Esophagus squamous epithelium (tissue), 4 donors: ENCODE results near the gene CMTM7.

ENCODE experiments used
- CTCF ChIP-seq, 6 experiments: fragments of 450-650 bp in 4 of 6; fragments of 200-600 bp in 2 of 6; sonication (generic) in 2 of 6; IDR thresholded peaks; one replicate each; pipeline ENCODE4 v1.5.1; 2016 to 2019; ENCODE audit warnings: antibody characterized with exemption in 6 of 6, mild to moderate bottlenecking in 4 of 6, moderate library complexity in 4 of 6
- POLR2A ChIP-seq, 4 donors: fragments of 450-650 bp; IDR thresholded peaks; one replicate each; pipeline ENCODE4 v1.6.1; 2017; ENCODE audit warnings: antibody characterized with exemption in 4 of 4, mild to moderate bottlenecking in 4 of 4, moderate library complexity in 3 of 4

DNA sequence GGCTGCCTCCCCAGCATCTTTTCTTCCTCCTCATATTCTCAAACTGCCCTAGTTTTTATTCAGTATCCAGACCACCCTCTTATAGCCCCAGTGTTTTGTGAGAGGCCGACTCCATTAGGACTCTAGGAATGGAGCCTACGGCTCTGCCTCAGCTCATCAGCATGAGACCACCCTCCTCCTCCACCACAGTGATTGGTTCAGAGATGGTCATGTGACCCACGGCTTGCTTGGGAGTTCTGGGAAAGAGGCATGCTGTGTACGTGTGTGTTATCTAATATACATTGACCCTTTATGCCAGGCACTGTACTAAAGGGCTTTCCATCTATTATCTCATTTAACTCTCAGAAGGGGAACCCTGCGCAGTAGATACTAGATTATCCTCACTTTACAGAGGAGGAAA, 17.8 kb upstream of the CMTM7 start:
- no peak for TF ChIP-seq CTCF (IDR thresholded peaks at IDR 0.05)
- TF ChIP-seq POLR2A (IDR thresholded peaks at IDR 0.05): no peak
